NCI-H526 treated with DMSO at 0.1 percent for 48 hours (cell line): ENCODE results near the gene TNFAIP1.
"Not testable (repeated sequence)": the region's sequence is repeated elsewhere in the genome, so short reads cannot be mapped to it uniquely, and the experiment has no call there.

Experiments used
- DNase-seq: peaks from one replicate; lab custom pipeline; 2025; lab: John Stamatoyannopoulos, UW

The TNFAIP1 gene

GRCh38 chr17:28335201-28335958 is at the start of gene TNFAIP1, which contains the start of gene IFT20:
TNFAIP1 (plus strand) TSS chr17:28335761; CDS start chr17:28339522, 3,761 bp downstream.
IFT20 (minus strand) TSS chr17:28335472; CDS start chr17:28331985, 3,487 bp downstream.
- DNase-seq = peak; percentile 100

GRCh38 chr17:28285965-28286364 is 49.6 kb upstream of the TNFAIP1 start:
- DNase-seq = no peak

GRCh38 chr17:28290703-28291102 is 44.9 kb upstream of the TNFAIP1 start:
- no peak for DNase-seq

DNA sequence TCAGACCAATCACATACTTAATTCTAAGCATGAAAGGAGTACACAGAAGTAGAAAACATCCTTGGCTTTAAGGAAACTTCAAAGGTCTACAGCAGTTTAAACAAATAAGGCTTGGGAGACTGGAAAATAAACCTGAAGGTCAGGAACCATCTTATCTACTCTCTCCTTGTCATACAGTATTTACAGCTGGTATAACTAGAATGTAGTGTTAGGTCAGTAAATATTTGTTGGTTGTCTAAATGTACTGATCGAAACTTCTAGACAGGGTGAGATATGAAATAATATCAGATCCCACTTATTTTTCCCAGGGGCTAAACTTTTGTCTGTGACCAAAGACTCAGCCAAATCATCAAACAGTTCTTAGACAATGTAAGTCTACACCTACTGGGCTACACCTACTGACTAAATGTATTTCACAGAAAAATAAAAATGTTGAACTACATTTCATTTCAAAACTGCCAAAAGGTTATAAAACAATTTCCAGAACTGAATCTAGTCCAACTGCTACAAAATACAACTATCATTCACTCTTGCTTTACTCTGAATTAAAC is 43.7 kb upstream of the TNFAIP1 start:
- no peak for DNase-seq

DNA sequence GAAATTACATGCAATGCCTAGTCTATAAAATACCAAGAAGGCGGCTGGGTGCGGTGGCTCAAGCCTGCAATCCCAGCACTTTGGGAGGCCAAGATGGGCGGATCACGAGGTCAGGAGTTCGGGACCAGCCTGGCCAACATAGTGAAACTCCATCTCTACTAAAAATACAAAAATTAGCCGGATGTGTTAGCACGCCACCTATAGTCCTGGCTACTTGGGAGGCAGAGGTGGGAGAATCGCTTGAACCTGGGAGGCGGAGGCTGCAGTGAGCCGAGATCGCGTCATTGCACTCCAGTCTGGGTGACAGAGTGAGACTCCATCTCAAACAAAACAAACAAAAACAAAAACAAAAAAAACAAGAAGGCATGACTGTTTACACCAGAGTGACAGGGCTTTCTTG is 42.7 kb upstream of the TNFAIP1 start:
- not testable (repeated sequence) for DNase-seq

DNA sequence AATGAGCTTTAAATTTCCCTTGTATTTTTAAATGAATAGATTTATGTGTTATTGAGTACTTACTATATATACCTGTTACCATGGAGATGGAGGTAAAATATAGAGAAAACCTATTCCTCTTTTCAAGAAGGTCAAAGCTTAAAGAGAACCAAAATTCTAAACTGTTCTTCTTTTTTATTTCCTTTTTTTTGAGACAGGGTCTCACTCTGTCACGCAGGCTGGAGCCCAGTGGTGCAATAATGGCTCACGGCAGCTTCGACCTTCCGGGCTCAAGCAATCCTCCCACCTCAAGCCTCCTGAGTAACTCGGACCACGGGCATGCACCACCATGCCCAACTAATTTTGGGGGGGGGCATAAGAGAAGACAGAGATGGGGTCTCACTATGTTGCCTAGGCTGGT is 41.6 kb upstream of the TNFAIP1 start:
- DNase-seq = no peak

DNA sequence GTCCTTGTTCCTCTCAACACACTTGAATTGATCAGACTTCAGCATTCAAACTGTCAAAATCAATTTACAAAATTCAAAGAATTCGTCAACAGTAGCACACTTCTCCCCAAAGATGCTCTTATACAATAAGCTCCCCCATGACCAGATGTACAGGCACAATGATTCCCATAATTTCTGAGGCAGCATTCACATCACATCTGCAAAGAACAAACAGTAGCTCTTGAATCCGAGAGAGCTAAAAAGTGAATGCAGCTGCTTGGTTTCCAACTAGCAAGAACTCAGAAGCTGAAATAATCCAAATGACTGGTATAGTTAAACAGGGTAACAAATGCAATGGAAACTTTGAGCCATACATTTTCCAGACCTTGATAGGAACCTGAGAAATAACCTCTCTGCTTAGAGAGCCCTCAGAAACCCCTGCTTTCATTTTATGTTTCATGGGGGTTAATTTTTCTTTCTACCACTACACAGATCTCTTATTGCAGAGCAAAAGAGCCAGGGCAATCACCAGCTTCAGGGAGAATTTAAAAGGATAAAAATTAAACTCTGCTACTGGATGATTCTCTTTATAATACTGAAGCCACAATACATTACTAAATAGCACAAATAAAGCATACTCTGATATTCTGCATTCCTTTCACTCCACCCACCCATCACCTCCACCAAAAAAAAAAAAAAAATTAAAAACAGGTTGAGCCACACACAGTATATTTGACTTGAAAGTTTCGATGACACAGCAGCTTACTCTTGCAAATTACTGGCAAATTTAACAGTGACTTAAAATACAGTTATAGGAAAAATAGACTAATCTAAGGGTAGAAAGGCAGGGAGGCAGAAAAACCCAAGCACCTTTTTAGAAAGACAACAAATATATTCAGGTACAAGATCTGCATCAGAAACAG is 39.6 kb upstream of the TNFAIP1 start:
- no peak for DNase-seq

GRCh38 chr17:28298449-28298848 is 37.1 kb upstream of the TNFAIP1 start:
- DNase-seq = no peak

- no peak for DNase-seq
Observed at GRCh38 chr17:28306954-28307401, 28.6 kb upstream of the TNFAIP1 start.

DNA sequence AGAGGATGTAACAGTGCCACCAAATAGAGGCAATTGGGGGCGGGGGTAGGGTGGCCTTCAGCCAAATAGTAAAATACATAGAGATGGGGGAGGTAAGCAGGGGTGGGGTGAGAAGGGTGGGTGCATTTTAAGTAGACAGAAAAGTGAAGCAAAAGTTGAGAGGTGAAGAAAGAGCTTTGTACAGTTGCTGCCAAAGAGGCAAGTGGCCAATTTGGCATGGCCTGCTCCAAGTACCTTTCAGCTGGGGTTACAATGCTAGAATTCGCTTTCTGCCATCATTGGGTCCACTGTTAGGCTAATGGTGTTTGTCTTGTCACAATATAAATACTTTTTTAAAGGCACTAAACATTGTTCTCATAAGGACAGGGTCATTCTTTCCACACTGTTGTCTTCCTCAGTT is 21.7 kb upstream of the TNFAIP1 start:
- DNase-seq = no peak

DNA sequence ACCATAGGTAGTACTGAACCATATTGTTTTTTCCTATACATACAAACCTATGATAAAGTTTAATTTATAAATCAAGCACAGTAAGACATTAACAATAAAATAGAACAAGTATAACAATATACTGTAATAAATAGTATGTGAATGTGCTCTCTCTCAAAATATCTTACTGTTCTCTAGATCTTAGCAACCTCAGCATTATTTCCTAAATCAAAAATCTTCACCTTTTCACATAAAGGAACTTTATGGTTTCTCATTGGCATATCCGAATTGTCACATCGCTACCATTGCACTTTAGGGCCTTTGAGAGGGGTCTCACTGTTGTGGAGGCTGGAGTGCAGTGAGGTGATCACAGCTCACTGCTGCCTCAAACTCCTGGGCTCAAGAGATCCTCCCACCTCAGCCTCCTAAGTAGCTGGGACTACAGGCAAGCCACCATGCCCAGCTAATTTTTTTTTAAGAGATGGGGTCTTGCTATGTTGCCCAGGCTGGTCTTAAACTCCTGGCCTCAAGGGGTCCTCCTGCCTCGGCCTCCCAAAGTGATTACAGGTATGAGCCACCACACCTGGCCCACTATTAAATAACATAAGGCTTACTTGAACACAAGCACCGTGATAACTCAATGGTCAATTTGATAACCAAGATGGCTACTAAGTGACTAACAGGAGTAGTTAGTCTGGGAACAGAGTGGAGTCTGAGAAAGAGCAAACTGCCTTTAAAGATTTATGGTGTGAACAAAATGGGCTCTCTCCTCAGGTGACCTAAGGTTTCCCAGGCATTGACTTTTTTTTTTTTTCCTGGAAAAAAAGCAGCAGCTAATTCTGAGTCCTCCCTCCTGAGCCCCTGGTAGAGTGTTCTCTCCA is 19.5 kb upstream of the TNFAIP1 start:
- DNase-seq = no peak

DNA sequence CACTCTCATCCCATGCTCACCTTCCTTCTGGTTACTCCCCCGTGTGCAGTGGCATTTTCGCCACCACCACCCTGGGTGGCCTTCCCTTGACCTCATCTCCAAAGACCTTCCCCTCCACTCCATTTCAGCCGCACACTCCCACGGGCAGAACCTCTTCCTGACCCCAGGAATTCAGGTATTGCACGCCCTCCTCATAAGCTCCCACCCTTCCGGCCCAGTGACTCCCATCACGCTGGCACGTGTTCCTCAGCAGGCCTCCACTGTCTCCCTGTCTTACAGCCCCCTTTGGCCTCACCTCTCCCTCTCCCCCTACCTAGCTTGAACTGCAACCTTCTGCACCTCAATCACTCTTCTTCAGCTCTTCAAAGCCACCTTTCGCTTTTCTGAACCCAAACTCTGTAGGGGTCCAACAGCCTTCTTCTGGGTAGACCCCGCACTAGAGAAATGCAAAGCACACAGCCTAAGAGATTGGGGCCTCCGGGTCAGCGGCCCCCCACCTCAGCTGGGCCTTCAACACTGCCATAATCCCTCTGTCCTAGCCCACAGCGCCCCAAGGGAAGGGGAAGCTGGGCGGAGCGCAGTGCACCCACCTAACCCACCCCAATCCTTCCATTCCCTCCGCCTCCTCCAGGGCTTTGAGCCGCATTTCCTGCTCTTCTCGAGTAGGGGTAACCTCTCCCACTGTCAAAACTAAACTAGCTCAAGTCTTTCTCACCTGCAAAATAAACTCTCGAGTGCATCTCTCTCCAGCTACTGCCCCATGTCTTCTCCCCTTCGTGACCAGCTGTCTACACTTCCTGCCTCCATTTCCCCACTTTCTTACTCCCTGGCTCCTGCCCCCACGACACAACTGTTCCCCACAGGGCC is 18.2 kb upstream of the TNFAIP1 start:
- DNase-seq = no peak

- peak; percentile 26 for DNase-seq
Observed at GRCh38 chr17:28317966-28318758, 17.4 kb upstream of the TNFAIP1 start.

DNA sequence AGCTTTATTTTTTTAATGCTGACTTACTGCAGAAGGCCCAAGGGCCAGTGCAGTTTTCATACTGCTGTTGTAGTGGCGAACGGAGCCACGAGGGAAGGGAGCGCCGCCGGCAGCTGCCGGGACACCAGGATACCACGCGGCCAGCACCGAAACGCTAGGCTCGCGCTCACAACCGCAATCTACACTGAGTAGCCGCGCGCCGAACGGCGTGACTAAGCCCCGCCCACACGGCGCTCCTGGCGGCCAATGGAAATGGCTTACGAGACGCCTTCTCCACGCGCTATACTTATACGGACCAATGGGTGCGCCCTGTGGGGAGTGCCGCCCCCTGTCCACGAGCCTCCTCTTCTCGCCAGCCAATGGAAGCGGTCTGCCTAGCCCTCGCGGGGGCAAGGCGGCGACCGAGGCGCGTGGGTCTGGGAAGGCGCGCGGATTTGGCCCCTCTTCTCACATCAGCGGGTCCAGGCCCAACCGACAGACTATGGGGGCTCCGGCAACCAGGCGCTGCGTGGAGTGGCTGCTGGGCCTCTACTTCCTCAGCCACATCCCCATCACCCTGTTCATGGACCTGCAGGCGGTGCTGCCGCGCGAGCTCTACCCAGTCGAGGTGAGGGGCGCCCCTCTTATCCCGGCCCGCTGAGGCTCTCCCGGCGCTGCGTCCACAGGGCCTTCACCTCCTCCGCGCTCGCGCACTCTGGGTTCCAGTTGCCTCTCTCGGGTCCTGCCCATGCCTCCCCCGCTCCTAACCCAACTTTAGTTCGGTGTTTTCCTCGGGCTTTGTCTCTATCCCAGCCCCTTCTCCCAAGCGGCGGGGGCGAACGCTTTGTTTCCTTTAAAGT is 16.6 kb upstream of the TNFAIP1 start, which contains the start of gene TMEM97:
TMEM97 (plus strand) TSS at position 442 of the 839 bp plus-strand sequence; CDS start at position 482, 40 bp downstream.
- peak; percentile 99 for DNase-seq

DNA sequence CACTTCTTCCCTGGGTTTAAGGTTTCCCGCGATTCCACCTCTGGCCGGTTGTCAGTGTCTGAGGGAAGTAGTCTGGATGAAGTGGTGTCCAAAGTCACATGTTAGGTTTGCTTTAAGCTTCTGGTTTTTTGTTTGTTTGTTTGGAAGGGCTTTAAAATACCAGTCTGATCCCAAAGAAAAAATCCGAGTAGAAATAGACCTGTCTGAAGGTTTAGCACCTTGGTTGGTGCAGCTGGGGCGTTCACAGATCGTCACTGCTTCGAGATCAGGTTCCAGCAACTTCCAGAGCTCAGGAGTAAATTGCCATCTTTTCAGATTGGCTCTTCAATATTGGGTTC is 16.0 kb upstream of the TNFAIP1 start:
- DNase-seq = peak; percentile 53

GRCh38 chr17:28320215-28321061 is 15.1 kb upstream of the TNFAIP1 start:
- no peak for DNase-seq

- DNase-seq = no peak
Observed at GRCh38 chr17:28324267-28324745, 11.3 kb upstream of the TNFAIP1 start.

DNA sequence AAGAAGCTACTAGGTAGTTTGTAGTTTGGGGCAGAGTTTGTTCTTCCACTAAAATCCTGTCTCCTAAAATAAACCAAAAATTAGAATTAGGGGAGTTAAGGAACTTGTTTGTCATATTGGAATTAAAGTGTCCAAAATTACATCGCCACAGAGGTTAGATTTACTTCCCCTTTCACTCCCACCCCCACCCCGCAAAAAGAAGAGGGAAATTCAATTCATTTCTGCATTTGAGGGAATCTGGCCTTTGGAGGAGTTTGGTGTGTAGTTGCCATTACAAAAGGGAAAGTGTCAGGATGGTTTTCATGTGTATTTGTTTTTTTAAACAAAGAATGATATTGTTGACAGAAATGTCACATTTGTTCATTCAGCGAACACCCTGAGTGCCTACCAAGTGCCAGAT is 10.8 kb upstream of the TNFAIP1 start:
- no peak for DNase-seq
